DND-41 (cell line): Measurements from ENCODE around the gene PCNA.

Experiments used
- CTCF ChIP-seq: IDR thresholded peaks from 2 replicates; pipeline ENCODE4 v1.5.1; 2012; ENCODE audit warnings: borderline replicate concordance, low read length, moderate library complexity, mild to moderate bottlenecking; ENCODE audit not compliant: poor library complexity, severe bottlenecking; ENCODE audit errors: extremely low read depth
- EZH2 ChIP-seq: IDR thresholded peaks from 3 replicates; pipeline ENCODE4 v1.6.1; 2012; ENCODE audit warnings: borderline replicate concordance, low read depth, mild to moderate bottlenecking, moderate library complexity, low read length, inconsistent platforms; ENCODE audit not compliant: severe bottlenecking

GRCh38 chr20:5120185-5120476, 373 bp upstream of the PCNA start:
- TF ChIP-seq CTCF (no peak), EZH2 (no peak)
